Measurements from ENCODE around the gene SERPINE1. TPM values are rescaled to one million over a fixed set of nuclear protein-coding genes. Genes with fewer than 3 reads are reported as not detected.

SERPINE1 gene
- total and polyA plus RNA-seq, 2 of the 13 experiments (the other 11 are each of a cell fraction or from before 2014, with no cell fraction given), result 21.2 to 1,576 TPM

DNA sequence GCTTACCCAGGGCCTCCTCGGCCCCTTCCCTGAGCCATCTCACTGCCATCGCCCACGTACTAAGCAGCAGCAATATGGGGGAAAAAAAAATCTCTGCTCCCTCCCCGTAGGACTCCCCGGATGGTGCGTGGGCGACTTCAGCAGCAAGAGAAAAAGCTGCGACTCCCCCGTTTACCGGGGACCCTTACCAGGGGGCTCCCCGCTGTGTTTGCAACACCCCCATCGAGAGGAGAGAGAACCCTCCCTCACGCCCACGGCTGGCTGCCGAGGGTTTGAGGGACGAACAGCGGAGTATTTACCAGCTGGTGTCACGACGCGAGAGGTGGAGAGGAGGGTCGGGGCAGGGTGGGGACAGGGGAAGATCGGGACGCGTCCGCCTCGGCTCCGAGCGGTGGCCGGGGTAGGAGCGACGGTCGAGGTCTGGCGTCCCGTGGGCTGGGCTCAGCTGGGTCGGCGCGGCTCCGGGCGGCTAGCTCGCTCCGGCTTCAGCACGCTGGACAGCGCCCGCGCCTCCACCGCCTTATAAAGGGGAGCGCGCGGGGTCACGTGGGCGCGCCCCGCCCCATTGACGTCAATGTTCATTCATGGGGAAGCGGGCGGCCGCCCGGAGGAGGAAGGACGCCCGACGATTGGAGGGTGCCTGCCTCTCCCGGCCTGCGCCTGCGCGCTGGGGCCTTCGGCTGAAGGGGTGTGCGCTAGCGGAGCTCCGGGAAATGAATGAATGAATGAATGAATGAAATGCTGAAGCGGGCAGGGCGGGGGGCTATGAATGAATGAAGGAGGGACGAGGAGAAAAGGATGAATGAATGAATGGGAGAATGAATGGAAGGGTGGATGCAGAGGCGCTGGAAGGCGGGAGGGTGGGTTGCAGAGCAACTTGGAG lies 38.4 kb downstream of the SERPINE1 start, which contains the start of gene VGF (continued):
- TF ChIP-seq, protein P1, sequence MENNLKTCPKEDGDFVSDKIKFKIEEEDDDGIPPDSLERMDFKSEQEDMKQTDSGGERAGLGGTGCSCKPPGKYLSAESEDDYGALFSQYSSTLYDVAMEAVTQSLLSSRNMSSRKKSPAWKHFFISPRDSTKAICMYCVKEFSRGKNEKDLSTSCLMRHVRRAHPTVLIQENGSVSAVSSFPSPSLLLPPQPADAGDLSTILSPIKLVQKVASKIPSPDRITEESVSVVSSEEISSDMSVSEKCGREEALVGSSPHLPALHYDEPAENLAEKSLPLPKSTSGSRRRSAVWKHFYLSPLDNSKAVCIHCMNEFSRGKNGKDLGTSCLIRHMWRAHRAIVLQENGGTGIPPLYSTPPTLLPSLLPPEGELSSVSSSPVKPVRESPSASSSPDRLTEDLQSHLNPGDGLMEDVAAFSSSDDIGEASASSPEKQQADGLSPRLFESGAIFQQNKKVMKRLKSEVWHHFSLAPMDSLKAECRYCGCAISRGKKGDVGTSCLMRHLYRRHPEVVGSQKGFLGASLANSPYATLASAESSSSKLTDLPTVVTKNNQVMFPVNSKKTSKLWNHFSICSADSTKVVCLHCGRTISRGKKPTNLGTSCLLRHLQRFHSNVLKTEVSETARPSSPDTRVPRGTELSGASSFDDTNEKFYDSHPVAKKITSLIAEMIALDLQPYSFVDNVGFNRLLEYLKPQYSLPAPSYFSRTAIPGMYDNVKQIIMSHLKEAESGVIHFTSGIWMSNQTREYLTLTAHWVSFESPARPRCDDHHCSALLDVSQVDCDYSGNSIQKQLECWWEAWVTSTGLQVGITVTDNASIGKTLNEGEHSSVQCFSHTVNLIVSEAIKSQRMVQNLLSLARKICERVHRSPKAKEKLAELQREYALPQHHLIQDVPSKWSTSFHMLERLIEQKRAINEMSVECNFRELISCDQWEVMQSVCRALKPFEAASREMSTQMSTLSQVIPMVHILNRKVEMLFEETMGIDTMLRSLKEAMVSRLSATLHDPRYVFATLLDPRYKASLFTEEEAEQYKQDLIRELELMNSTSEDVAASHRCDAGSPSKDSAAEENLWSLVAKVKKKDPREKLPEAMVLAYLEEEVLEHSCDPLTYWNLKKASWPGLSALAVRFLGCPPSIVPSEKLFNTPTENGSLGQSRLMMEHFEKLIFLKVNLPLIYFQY (CRISPR knock-in tag; IDR thresholded peaks at IDR 0.05; ENCODE audit: borderline replicate concordance), result peak; percentile 98
- TF ChIP-seq, protein P2, sequence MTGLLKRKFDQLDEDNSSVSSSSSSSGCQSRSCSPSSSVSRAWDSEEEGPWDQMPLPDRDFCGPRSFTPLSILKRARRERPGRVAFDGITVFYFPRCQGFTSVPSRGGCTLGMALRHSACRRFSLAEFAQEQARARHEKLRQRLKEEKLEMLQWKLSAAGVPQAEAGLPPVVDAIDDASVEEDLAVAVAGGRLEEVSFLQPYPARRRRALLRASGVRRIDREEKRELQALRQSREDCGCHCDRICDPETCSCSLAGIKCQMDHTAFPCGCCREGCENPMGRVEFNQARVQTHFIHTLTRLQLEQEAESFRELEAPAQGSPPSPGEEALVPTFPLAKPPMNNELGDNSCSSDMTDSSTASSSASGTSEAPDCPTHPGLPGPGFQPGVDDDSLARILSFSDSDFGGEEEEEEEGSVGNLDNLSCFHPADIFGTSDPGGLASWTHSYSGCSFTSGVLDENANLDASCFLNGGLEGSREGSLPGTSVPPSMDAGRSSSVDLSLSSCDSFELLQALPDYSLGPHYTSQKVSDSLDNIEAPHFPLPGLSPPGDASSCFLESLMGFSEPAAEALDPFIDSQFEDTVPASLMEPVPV (CRISPR knock-in tag; IDR thresholded peaks at IDR 0.05), result peak; percentile 97
- TF ChIP-seq ARHGAP35 (CRISPR knock-in tag; IDR thresholded peaks at IDR 0.05; ENCODE audit: borderline replicate concordance) (peak; percentile 94), SP2 (CRISPR knock-in tag; IDR thresholded peaks at IDR 0.05) (peak; percentile 40; the same call in 1 of the 2 replicates), ZNF264 (CRISPR knock-in tag; IDR thresholded peaks at IDR 0.05) (peak; percentile 96), KDM5B (CRISPR knock-in tag; IDR thresholded peaks at IDR 0.05; ENCODE audit: borderline replicate concordance) (peak; percentile 99), U2AF1 (optimal IDR thresholded peaks at IDR 0.05; ENCODE audit: low read depth, low read length) (no peak)
- TF ChIP-seq, protein P3, sequence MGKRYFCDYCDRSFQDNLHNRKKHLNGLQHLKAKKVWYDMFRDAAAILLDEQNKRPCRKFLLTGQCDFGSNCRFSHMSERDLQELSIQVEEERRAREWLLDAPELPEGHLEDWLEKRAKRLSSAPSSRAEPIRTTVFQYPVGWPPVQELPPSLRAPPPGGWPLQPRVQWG (CRISPR knock-in tag; IDR thresholded peaks at IDR 0.05; ENCODE audit: borderline replicate concordance, low read depth), result no peak
- TF ChIP-seq, protein P4, sequence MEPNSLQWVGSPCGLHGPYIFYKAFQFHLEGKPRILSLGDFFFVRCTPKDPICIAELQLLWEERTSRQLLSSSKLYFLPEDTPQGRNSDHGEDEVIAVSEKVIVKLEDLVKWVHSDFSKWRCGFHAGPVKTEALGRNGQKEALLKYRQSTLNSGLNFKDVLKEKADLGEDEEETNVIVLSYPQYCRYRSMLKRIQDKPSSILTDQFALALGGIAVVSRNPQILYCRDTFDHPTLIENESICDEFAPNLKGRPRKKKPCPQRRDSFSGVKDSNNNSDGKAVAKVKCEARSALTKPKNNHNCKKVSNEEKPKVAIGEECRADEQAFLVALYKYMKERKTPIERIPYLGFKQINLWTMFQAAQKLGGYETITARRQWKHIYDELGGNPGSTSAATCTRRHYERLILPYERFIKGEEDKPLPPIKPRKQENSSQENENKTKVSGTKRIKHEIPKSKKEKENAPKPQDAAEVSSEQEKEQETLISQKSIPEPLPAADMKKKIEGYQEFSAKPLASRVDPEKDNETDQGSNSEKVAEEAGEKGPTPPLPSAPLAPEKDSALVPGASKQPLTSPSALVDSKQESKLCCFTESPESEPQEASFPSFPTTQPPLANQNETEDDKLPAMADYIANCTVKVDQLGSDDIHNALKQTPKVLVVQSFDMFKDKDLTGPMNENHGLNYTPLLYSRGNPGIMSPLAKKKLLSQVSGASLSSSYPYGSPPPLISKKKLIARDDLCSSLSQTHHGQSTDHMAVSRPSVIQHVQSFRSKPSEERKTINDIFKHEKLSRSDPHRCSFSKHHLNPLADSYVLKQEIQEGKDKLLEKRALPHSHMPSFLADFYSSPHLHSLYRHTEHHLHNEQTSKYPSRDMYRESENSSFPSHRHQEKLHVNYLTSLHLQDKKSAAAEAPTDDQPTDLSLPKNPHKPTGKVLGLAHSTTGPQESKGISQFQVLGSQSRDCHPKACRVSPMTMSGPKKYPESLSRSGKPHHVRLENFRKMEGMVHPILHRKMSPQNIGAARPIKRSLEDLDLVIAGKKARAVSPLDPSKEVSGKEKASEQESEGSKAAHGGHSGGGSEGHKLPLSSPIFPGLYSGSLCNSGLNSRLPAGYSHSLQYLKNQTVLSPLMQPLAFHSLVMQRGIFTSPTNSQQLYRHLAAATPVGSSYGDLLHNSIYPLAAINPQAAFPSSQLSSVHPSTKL (CRISPR knock-in tag; IDR thresholded peaks at IDR 0.05), result peak; percentile 88
- TF ChIP-seq, protein P5, sequence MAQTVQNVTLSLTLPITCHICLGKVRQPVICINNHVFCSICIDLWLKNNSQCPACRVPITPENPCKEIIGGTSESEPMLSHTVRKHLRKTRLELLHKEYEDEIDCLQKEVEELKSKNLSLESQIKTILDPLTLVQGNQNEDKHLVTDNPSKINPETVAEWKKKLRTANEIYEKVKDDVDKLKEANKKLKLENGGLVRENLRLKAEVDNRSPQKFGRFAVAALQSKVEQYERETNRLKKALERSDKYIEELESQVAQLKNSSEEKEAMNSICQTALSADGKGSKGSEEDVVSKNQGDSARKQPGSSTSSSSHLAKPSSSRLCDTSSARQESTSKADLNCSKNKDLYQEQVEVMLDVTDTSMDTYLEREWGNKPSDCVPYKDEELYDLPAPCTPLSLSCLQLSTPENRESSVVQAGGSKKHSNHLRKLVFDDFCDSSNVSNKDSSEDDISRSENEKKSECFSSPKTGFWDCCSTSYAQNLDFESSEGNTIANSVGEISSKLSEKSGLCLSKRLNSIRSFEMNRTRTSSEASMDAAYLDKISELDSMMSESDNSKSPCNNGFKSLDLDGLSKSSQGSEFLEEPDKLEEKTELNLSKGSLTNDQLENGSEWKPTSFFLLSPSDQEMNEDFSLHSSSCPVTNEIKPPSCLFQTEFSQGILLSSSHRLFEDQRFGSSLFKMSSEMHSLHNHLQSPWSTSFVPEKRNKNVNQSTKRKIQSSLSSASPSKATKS (CRISPR knock-in tag; IDR thresholded peaks at IDR 0.05), result 0 out of 2 replicates have a peak, but pooled peaks have one; percentile 78
- TF ChIP-seq, protein P6, sequence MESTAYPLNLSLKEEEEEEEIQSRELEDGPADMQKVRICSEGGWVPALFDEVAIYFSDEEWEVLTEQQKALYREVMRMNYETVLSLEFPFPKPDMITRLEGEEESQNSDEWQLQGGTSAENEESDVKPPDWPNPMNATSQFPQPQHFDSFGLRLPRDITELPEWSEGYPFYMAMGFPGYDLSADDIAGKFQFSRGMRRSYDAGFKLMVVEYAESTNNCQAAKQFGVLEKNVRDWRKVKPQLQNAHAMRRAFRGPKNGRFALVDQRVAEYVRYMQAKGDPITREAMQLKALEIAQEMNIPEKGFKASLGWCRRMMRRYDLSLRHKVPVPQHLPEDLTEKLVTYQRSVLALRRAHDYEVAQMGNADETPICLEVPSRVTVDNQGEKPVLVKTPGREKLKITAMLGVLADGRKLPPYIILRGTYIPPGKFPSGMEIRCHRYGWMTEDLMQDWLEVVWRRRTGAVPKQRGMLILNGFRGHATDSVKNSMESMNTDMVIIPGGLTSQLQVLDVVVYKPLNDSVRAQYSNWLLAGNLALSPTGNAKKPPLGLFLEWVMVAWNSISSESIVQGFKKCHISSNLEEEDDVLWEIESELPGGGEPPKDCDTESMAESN (CRISPR knock-in tag; conservative IDR thresholded peaks at IDR 0.05), result peak; percentile 97

Data from HepG2 (cell line).